Tibial nerve (tissue), 4 donors: ENCODE results near the gene AIG1.

Experiments
- EP300 ChIP-seq, 2 donors: sonication (generic); formaldehyde crosslinking; IDR thresholded peaks; one replicate each; pipeline ENCODE4 v1.6.1; 2017; ENCODE audit warnings: antibody characterized with exemption in 2 of 2, mild to moderate bottlenecking in 1 of 2
- POLR2A ChIP-seq, 2 donors: fragments of 450-650 bp; IDR thresholded peaks; one replicate each; pipeline ENCODE4 v1.6.1; 2017; ENCODE audit warnings: antibody characterized with exemption in 2 of 2, mild to moderate bottlenecking in 2 of 2, moderate library complexity in 2 of 2
- TF ChIP-seq, protein P1 (sequence below), 5 experiments: fragments of 200-600 bp in 3 of 5; fragments of 450-650 bp in 2 of 5; sonication (generic) in 3 of 5; IDR thresholded peaks; one replicate each; pipeline ENCODE4 v1.5.1; 2016 to 2019; ENCODE audit warnings: antibody characterized with exemption in 5 of 5, mild to moderate bottlenecking in 3 of 5, moderate library complexity in 2 of 5

DNA sequence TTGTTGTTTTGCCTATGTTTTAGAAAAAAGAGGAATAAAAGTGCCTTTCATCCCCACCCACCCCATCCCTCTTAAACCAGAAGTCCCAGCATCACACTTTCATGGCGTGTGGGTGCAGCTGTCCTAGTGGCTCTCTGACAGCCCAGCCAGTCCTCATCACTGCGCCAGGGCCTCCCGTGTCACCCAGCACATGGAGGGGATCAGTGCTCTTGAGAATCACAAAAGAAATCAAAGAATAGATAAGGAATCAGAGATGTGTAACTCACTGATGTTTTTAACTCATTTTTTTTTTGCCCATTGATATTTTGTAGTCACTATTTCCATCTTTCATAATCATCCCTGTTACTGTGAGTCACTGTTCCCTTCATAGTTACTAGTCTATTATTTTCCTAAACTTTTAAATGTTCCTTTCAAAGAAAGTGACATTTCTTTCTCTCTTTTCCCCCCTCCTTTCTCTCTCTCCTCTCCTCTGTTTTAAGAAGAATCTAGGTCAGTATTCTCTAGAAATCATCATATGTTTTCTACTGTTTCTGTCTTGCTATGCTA is 78.6 kb downstream of the AIG1 start:
- TF ChIP-seq, protein P1, sequence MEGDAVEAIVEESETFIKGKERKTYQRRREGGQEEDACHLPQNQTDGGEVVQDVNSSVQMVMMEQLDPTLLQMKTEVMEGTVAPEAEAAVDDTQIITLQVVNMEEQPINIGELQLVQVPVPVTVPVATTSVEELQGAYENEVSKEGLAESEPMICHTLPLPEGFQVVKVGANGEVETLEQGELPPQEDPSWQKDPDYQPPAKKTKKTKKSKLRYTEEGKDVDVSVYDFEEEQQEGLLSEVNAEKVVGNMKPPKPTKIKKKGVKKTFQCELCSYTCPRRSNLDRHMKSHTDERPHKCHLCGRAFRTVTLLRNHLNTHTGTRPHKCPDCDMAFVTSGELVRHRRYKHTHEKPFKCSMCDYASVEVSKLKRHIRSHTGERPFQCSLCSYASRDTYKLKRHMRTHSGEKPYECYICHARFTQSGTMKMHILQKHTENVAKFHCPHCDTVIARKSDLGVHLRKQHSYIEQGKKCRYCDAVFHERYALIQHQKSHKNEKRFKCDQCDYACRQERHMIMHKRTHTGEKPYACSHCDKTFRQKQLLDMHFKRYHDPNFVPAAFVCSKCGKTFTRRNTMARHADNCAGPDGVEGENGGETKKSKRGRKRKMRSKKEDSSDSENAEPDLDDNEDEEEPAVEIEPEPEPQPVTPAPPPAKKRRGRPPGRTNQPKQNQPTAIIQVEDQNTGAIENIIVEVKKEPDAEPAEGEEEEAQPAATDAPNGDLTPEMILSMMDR (IDR thresholded peaks at IDR 0.05) = no peak
- no peak for TF ChIP-seq EP300 (IDR thresholded peaks at IDR 0.05)
- no peak for TF ChIP-seq POLR2A (IDR thresholded peaks at IDR 0.05)
